Activated CD4-positive, alpha-beta memory T cell treated with anti-CD3 and anti-CD28 coated beads, Interleukin-2, amount 10 ng/mL, durations not matched to agents 7 days and 5 days (primary cell): ENCODE data around the gene ME3. TPM values are rescaled to one million over a fixed set of nuclear protein-coding genes. Genes with fewer than 3 reads are reported as not detected.

Experiments used
- CTCF ChIA-PET: fragments of 350-600 bp; sonication (Branson Sonifier 250); formaldehyde crosslinking; loops from one replicate; lab custom pipeline; 2021; ENCODE audit warnings: antibody characterized with exemption, inconsistent platforms; lab: Charles Lee
- POLR2A ChIA-PET: fragments of 350-600 bp; sonication (Branson Sonifier 250); formaldehyde crosslinking; loops from one replicate; lab custom pipeline; 2021; ENCODE audit warnings: antibody characterized with exemption; lab: Charles Lee
- DNase-seq: peaks from one replicate; pipeline ENCODE4 v3.0.0-alpha.2; 2020
- H3K27ac Mint-ChIP-seq: one replicate; pipeline ENCODE4 v1.8.0; 2021; ENCODE audit warnings: mild to moderate bottlenecking, mixed read lengths
- H3K27me3 Mint-ChIP-seq: one replicate; pipeline ENCODE4 v1.8.0; 2021; ENCODE audit warnings: mixed read lengths
- H3K36me3 Mint-ChIP-seq: one replicate; pipeline ENCODE4 v1.8.0; 2021; ENCODE audit warnings: low read depth, mixed read lengths
- H3K4me1 Mint-ChIP-seq: one replicate; pipeline ENCODE4 v1.8.0; 2021; ENCODE audit warnings: mixed read lengths
- H3K4me3 Mint-ChIP-seq: one replicate; pipeline ENCODE4 v1.8.0; 2021; ENCODE audit warnings: mild to moderate bottlenecking, mixed read lengths
- H3K9me3 Mint-ChIP-seq: one replicate; pipeline ENCODE4 v1.8.0; 2021; ENCODE audit warnings: mixed read lengths
- total RNA-seq, 2 experiments: library from RNA; stranded (reverse); gene quantifications; one replicate each; pipeline ENCODE4 v1.2.3, GENCODE V29; 2021

ME3 gene
- total RNA-seq, 2 experiments from 2014 or later, result 0.83 to 0.93 TPM

DNA sequence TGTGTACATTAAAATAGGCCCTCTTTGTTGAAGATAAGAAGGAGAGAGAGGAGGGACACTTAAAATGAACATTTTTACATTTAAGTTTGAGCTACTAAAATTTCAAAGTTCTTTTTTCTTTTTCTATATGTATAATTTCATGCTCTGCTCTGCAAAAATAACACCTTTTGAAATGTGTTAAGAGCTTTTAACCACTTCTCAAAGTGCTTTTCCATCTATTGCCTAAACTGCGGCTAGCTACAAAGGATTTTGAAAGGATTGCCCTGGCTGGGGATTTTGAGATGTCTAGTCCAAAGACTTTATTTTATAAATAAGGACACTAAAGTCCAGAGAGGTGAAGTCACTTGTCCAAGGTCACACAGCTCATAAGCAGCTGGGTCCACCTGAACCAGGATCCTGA lies 159.3 kb downstream of the ME3 start:
- CTCF ChIA-PET, result no interaction called here
- peaks cover 5% of the 10 kb centered on the region for H3K27me3 Mint-ChIP-seq
- H3K27ac Mint-ChIP-seq, result no peak overlapping the region

GRCh38 chr11:86511086-86511551 lies 161.3 kb downstream of the ME3 start:
- no peaks in the 10 kb centered on the region for H3K4me1 Mint-ChIP-seq
- H3K36me3 Mint-ChIP-seq, result no peaks in the 10 kb centered on the region
- CTCF ChIA-PET, result no interaction called here
- no peak overlapping the region for H3K27ac Mint-ChIP-seq
- H3K9me3 Mint-ChIP-seq, result no peaks in the 10 kb centered on the region
- no peak overlapping the region for H3K4me3 Mint-ChIP-seq
- peaks cover under 1% of the 10 kb centered on the region for H3K27me3 Mint-ChIP-seq
- POLR2A ChIA-PET, result no interaction called here
- DNase-seq, result no peak

More for the DNA sequence above, 159.3 kb downstream of the ME3 start:
- H3K4me1 Mint-ChIP-seq, result no peaks in the 10 kb centered on the region
- no peaks in the 10 kb centered on the region for H3K9me3 Mint-ChIP-seq
- POLR2A ChIA-PET, result no interaction called here
- DNase-seq, result no peak
- no peak overlapping the region for H3K4me3 Mint-ChIP-seq
- H3K36me3 Mint-ChIP-seq, result no peaks in the 10 kb centered on the region

- DNase-seq, result no peak
- Mint-ChIP-seq H3K36me3 (no peaks in the 10 kb centered on the region), H3K27ac (no peak overlapping the region), H3K9me3 (no peaks in the 10 kb centered on the region), H3K27me3 (peaks cover 5% of the 10 kb centered on the region), H3K4me1 (no peaks in the 10 kb centered on the region), H3K4me3 (no peak overlapping the region)
- ChIA-PET POLR2A (no interaction called here), CTCF (no interaction called here)
Observed at GRCh38 chr11:86510674-86511073, 161.7 kb downstream of the ME3 start.

GRCh38 chr11:86510097-86510496 lies 162.3 kb downstream of the ME3 start:
- ChIA-PET CTCF (no interaction called here), POLR2A (no interaction called here)
- H3K4me1 Mint-ChIP-seq, result no peaks in the 10 kb centered on the region
- peaks cover 6% of the 10 kb centered on the region for H3K27me3 Mint-ChIP-seq
- no peak overlapping the region for H3K4me3 Mint-ChIP-seq
- H3K27ac Mint-ChIP-seq, result no peak overlapping the region
- no peaks in the 10 kb centered on the region for H3K9me3 Mint-ChIP-seq
- H3K36me3 Mint-ChIP-seq, result no peaks in the 10 kb centered on the region
- no peak for DNase-seq

GRCh38 chr11:86509588-86509974 lies 162.8 kb downstream of the ME3 start:
- no peak for DNase-seq
- no peak overlapping the region for H3K4me3 Mint-ChIP-seq
- H3K27ac Mint-ChIP-seq, result no peak overlapping the region
- POLR2A ChIA-PET, result no interaction called here
- H3K4me1 Mint-ChIP-seq, result no peaks in the 10 kb centered on the region
- no peaks in the 10 kb centered on the region for H3K9me3 Mint-ChIP-seq
- peaks cover 6% of the 10 kb centered on the region for H3K27me3 Mint-ChIP-seq
- CTCF ChIA-PET, result no interaction called here
- no peaks in the 10 kb centered on the region for H3K36me3 Mint-ChIP-seq

DNA sequence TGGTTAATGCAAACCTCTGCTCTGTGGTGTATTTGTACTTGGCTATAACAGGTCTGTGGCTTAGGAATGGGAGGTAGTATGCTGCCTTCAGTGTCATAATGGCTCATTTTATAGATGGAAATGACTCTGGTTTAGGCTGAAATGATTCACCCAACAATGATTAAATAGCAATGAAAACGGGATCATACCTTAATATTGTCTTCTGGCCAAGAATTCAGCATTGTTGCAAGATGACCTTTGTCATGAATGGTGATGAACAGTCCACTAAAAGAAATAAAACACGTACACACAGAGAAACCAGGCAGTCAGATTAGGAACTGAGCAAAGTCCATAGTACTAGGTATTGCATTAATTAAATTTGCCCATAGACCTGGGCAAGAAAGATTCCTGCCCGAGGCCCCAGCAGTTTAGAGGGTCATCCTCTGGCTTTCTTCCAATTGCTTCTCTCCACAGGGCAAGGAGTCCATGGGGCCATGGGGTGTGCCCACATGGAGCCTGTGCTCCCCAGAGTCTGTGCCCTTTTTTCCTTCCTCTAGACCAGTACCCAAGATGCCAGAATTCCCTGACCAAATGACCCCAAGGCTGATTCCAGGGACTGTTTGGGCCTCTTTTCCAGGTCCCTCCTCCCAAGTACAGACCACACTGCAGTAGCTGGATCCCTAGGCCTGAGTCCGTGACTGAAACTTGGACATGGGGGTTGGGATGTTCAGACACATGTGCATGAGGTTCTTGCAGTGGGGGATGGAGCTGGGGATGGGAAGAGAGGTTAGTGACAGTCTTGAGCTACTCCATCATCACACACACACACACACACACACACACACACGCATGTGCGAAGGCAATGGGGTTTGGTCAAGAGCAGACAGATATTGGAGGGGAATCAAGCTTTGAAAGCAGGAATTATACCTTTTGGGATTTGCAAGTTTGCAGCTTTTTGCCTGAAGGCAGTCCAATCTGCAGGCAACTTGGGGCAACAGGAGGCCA lies 163.5 kb downstream of the ME3 start:
- ChIA-PET POLR2A (no interaction called here), CTCF (no interaction called here)
- H3K4me3 Mint-ChIP-seq, result no peak overlapping the region
- H3K27ac Mint-ChIP-seq, result no peak overlapping the region
- no peaks in the 10 kb centered on the region for H3K36me3 Mint-ChIP-seq
- no peaks in the 10 kb centered on the region for H3K9me3 Mint-ChIP-seq
- peaks cover 6% of the 10 kb centered on the region for H3K27me3 Mint-ChIP-seq
- no peak for DNase-seq
- H3K4me1 Mint-ChIP-seq, result peaks cover 3% of the 10 kb centered on the region

- peaks cover 7% of the 10 kb centered on the region for H3K27me3 Mint-ChIP-seq
- CTCF ChIA-PET, result interaction anchor here (0.6 kb wide), 1 partner anchor 216 kb away, joined by 3 read pairs; no protein-coding TSS in a partner anchor
- H3K4me1 Mint-ChIP-seq, result peaks cover 8% of the 10 kb centered on the region
- no peak overlapping the region for H3K4me3 Mint-ChIP-seq
- no peak overlapping the region for H3K27ac Mint-ChIP-seq
- H3K36me3 Mint-ChIP-seq, result no peaks in the 10 kb centered on the region
- POLR2A ChIA-PET, result no interaction called here
- no peaks in the 10 kb centered on the region for H3K9me3 Mint-ChIP-seq
- no peak for DNase-seq
Observed at GRCh38 chr11:86507249-86507845, 165.1 kb downstream of the ME3 start.

DNA sequence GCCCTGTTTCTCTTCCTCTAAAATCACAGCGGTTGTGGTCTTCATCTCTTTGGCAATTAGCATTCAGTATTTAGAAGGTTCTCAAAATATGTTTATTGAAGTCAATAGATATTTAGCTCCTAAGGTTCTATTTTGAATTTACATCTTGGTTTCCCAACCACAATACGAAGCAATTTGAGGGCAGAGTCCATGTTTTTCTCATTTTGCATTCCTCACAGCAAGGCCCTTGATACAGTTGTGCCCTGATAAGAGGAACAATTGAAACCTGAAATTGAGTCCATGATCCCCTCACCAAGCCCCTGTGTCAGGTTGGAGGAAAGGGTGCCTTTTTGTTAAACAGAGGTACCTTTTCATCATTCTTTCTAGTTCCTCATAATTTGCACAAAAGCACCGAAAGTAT lies 166.2 kb downstream of the ME3 start:
- Mint-ChIP-seq H3K4me1 (peaks cover 8% of the 10 kb centered on the region), H3K4me3 (no peak overlapping the region), H3K36me3 (no peaks in the 10 kb centered on the region), H3K27ac (no peak overlapping the region), H3K27me3 (peaks cover 7% of the 10 kb centered on the region), H3K9me3 (no peaks in the 10 kb centered on the region)
- ChIA-PET CTCF (no interaction called here), POLR2A (no interaction called here)
- no peak for DNase-seq

- CTCF ChIA-PET, result interaction anchor here (0.8 to 1.2 kb wide), 2 partner anchors 13 to 105 kb away, joined by 3 read pairs; no protein-coding TSS in a partner anchor
- POLR2A ChIA-PET, result no interaction called here
Observed at GRCh38 chr11:86503131-86503530, 169.3 kb downstream of the ME3 start.

GRCh38 chr11:86502137-86502642 lies 170.2 kb downstream of the ME3 start:
- POLR2A ChIA-PET, result no interaction called here
- no peak overlapping the region for H3K4me3 Mint-ChIP-seq

More at GRCh38 chr11:86503131-86503530, 169.3 kb downstream of the ME3 start:
- DNase-seq, result no peak
- H3K27ac Mint-ChIP-seq, result no peak overlapping the region
- no peaks in the 10 kb centered on the region for H3K36me3 Mint-ChIP-seq
- H3K4me3 Mint-ChIP-seq, result no peak overlapping the region
- peaks cover 12% of the 10 kb centered on the region for H3K27me3 Mint-ChIP-seq
- peaks cover 8% of the 10 kb centered on the region for H3K4me1 Mint-ChIP-seq
- no peaks in the 10 kb centered on the region for H3K9me3 Mint-ChIP-seq

DNA sequence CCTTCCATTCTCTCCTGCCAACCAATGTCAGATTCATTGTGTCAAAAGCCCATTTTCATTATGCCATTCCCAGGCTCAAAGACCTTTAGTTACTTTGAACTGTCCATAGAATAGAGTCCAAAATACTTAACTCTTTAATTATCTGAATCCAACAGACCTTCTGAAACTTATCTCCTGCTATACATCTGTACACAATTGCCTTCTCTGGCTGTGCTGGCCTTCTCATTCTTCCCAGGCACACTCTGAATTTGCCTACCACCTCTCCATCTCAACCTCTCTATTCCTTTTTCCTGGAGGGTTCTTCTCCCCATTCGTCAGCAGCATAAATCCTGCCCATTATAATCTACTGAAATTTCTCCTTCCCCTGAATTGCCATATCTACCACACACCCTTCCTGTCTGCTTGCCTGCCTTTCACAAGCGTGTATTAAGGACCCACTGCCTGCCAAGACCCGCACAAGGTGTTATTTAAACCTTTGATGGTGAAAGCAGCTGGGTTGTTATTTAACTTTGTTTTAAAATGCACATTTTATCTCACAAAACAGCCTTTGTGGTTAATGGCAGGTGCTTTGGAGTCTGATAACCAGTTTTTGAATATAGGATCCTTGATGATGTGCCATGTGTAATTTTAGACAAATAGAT lies 171.8 kb downstream of the ME3 start:
- Mint-ChIP-seq H3K4me1 (peaks cover 8% of the 10 kb centered on the region), H3K4me3 (no peak overlapping the region), H3K27ac (no peak overlapping the region), H3K36me3 (no peaks in the 10 kb centered on the region), H3K9me3 (no peaks in the 10 kb centered on the region), H3K27me3 (peaks cover 8% of the 10 kb centered on the region)
- no peak for DNase-seq
- ChIA-PET CTCF (no interaction called here), POLR2A (no interaction called here)

More at GRCh38 chr11:86502137-86502642, 170.2 kb downstream of the ME3 start:
- no peaks in the 10 kb centered on the region for H3K36me3 Mint-ChIP-seq
- H3K4me1 Mint-ChIP-seq, result peaks cover 8% of the 10 kb centered on the region
- DNase-seq, result no peak
- no peaks in the 10 kb centered on the region for H3K9me3 Mint-ChIP-seq
- CTCF ChIA-PET, result no interaction called here
- H3K27me3 Mint-ChIP-seq, result peaks cover 12% of the 10 kb centered on the region
- no peak overlapping the region for H3K27ac Mint-ChIP-seq

DNA sequence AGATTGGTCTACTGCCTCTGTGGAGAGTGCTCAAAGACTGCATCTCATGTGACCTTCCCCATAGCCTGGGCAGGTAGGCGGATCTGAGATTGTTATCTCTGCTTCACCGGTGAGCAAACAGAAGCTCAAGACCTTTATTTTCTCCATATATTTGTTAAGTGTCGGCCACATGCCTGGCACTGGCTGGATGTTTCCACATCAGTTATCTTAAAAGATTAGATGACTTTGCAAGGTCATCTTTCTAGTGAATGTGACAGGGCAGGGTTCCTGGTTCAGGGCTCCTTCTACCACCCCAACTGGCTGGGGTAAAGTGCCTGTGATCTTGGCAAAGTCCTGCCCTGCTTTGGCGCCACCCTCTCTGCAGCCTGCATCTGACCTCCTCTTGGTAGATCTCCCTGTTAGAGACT lies 172.7 kb downstream of the ME3 start:
- H3K9me3 Mint-ChIP-seq, result no peaks in the 10 kb centered on the region
- ChIA-PET POLR2A (no interaction called here), CTCF (no interaction called here)
- H3K27me3 Mint-ChIP-seq, result peaks cover 12% of the 10 kb centered on the region
- peaks cover 8% of the 10 kb centered on the region for H3K4me1 Mint-ChIP-seq
- DNase-seq, result no peak
- no peak overlapping the region for H3K27ac Mint-ChIP-seq
- H3K36me3 Mint-ChIP-seq, result no peaks in the 10 kb centered on the region
- no peak overlapping the region for H3K4me3 Mint-ChIP-seq

GRCh38 chr11:86497836-86498235 lies 174.6 kb downstream of the ME3 start:
- ChIA-PET CTCF (no interaction called here), POLR2A (no interaction called here)
- Mint-ChIP-seq H3K9me3 (no peaks in the 10 kb centered on the region), H3K27ac (no peak overlapping the region), H3K27me3 (peaks cover 11% of the 10 kb centered on the region), H3K4me3 (no peak overlapping the region), H3K4me1 (no peaks in the 10 kb centered on the region), H3K36me3 (no peaks in the 10 kb centered on the region)
- no peak for DNase-seq
